D721Med (cell line): ENCODE data around the gene EHHADH.

Experiments used
- DNase-seq: peaks from one replicate; pipeline ENCODE4 v3.0.0; 2011; ENCODE audit warnings: low spot score; ENCODE audit not compliant: insufficient read length
- FAIRE-seq: peaks from 2 replicates; lab custom pipeline; 2011; peaks lifted over from hg19 to GRCh38; lab: Jason Lieb, UNC
- TF ChIP-seq, protein P1 (sequence below): IDR thresholded peaks from 2 replicates; pipeline ENCODE4 v1.5.1; 2012; ENCODE audit warnings: mild to moderate bottlenecking, control low read depth; ENCODE audit not compliant: insufficient read depth; ENCODE audit errors: missing control alignments

EHHADH gene

DNA sequence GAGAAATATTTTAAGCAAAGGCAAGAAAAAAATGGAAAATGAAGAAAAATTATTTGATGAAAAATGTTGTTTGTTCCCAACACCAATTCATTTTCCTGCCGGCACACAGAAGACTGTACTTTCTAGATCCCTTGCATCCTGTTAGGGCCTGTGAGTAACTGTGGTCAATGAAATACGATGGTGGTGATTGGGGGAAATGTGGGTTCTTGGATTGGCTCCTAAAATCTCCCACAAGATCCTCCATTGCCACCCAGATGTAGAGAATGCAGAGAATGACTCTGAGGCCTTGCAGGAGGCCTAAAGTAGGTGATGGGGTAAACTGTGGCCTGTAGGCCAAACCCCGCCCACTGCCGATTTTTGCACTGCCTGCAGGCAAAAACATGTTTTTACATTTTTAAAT, 54.6 kb downstream of the EHHADH start:
- DNase-seq (no peak), FAIRE-seq (no peak)

DNA sequence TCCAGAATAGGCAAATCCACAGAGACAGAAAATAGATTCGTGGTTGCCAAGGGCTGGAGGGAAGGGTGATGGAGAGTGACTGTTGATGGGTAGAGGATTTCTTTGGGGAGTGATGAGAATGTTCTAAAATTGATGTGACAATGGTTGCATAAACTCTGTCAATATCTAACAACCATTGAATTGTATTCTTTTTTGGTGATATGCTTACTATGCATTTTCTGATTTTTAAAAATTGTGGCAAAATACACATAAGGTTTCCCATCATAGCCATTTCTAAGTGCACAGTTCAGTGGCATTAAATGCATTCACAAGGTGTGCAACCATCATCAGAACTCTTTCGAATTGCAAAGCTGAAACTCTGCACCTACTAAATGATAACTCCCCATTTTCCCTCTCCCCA, 56.8 kb downstream of the EHHADH start:
- FAIRE-seq (no peak), DNase-seq (no peak)
- TF ChIP-seq, protein P1, sequence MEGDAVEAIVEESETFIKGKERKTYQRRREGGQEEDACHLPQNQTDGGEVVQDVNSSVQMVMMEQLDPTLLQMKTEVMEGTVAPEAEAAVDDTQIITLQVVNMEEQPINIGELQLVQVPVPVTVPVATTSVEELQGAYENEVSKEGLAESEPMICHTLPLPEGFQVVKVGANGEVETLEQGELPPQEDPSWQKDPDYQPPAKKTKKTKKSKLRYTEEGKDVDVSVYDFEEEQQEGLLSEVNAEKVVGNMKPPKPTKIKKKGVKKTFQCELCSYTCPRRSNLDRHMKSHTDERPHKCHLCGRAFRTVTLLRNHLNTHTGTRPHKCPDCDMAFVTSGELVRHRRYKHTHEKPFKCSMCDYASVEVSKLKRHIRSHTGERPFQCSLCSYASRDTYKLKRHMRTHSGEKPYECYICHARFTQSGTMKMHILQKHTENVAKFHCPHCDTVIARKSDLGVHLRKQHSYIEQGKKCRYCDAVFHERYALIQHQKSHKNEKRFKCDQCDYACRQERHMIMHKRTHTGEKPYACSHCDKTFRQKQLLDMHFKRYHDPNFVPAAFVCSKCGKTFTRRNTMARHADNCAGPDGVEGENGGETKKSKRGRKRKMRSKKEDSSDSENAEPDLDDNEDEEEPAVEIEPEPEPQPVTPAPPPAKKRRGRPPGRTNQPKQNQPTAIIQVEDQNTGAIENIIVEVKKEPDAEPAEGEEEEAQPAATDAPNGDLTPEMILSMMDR = no peak

More for the DNA sequence above, 54.6 kb downstream of the EHHADH start:
- TF ChIP-seq, protein P1 = no peak

DNA sequence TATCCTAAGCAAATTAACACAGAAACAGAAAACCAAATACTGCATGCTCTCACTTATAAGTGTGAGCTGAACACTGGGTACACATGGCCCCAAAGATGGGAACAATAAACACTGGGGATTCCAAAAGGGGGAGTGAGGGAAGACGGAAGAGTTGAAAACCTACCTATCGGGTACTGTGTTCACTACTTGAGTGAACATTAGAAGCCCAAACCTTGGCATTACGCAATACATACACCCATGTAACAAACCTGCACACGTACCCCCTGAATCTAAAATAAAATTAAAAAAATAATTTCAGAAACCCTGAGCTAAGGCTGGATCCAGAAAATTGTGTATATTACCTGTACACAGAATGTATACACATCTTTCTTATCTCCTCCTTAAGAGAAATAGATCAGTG, 58.2 kb downstream of the EHHADH start:
- TF ChIP-seq, protein P1 = no peak
- FAIRE-seq = no peak
- DNase-seq = no peak

DNA sequence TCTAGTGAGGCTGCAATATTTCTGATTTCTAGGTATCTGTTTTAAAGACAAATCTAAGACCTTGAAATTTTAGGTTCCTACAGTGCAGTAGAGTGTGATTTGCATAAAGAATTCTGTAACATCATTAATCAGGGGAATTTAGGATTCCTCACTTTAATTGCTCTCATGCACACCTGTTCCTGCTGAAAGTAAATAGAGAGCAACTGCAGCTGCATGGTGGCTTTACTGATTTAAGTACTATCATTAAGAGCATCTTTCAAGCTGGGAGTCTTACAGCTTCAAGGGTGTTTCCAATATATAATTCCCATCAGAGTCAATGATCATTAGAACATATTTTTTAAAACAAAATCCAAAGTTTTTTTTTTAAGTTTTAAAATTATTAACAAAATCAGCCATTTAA, 65.0 kb downstream of the EHHADH start:
- TF ChIP-seq, protein P1 = no peak
- no peak for FAIRE-seq
- DNase-seq = no peak

DNA sequence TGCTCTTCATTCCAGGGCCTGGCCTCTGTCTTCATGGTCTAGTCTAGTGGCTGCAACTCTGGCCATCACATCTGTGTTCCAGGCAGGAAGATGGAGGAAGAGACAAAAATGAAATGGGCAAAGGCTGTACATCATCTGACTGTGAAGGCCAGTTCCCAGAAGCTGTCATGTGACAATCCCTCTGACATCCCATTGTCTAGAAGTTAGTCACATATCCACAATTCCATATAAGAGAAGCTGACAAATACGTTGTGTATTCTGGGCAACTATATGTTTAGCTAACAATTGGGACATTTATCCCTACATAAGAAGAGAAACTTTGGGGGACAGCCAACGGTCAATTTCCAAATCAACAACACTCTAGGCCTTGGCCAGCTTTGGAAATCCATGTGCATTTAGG, 66.5 kb downstream of the EHHADH start:
- FAIRE-seq (peak; percentile 51), DNase-seq (no peak)
- TF ChIP-seq, protein P1 = no peak

DNA sequence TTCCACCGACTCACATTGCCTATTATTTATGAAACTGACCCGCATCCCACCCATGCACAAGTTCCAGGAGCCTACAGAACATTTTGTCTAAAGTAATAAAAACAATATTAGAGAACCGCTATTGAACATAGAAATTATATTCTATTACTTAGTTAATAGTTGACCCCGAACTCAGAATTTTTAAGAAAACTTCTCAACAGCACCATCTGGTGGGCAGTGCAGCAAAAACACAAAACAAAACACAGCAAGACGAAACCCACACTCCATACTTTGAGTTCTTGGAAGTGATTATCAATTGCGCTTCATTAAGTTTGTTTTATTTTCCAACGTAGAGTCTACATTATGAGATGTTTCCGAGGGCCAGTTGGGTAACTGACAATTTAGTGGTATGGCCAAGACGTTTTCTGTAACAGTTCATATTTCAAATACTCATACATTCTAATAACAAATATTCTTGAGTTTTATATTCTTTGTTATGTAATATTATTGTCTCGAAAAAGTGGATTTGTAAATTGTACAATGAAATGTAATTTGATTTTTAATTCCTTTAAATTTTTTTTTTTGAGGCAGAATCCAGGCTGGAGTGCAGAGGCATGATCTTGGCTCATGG, 77.0 kb downstream of the EHHADH start:
- TF ChIP-seq, protein P1 = peak; percentile 79
- FAIRE-seq = peak; percentile 81
- DNase-seq = no peak

DNA sequence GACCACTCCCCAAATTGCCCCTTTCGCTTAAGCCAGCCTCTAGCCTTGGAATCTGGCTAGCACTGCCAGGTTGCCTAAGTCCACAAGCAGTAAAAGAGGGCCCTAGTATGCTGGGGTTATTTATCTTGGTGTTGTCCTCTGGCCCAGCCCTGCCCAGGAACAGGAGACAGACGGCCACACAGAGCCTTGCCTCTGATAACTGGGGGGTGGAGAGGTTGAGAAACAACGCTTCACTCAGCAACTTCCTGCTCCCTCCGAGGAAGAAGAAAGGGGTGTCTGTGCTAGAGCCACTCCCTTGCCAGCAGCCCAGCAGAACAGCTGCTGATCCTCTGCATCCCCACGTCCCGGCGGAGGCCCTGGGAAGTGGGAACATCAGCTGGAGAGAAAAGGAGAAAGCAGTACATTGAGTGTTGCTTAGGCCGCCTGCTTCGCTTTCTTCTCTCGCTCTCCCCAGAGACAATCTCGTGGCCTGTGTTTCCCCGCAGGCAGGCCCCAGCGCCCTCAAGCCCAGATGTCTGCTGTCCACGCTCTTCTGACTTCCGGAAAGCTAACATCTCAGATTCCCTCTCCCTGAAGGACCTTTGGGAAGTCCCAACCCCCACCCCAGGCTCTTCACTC, 78.4 kb downstream of the EHHADH start:
- TF ChIP-seq, protein P1 = no peak
- DNase-seq = no peak
- FAIRE-seq = no peak
